GM12874 (cell line): ENCODE measurements around the gene OSGEP.

Experiments used
- TF ChIP-seq, protein P1 (sequence below): IDR thresholded peaks from 2 replicates; pipeline ENCODE4 v1.5.1; 2011; ENCODE audit warnings: low read depth, mild to moderate bottlenecking, control low read depth, low read length, moderate library complexity; ENCODE audit not compliant: insufficient read depth

Gene OSGEP

DNA sequence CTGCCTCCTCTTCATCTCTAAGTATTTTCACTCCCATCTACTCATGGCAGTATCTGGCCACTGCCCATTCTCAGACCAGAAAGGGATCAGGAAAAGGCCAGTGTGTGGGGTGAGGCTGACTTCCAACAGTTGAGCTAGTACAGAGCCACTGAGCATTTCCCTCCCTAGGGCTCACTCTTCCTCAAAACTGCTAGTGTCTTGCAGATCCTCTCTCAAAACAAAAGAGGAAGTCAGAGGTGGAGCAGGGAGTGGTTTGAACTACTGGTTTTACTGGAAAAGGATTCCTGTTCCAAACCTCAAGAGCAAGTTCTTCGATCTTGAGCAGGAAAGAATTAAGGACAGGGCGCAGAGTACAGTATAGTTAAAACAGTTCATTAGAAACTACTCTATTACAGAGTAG lies 39.0 kb upstream of the OSGEP start:
- TF ChIP-seq, protein P1, sequence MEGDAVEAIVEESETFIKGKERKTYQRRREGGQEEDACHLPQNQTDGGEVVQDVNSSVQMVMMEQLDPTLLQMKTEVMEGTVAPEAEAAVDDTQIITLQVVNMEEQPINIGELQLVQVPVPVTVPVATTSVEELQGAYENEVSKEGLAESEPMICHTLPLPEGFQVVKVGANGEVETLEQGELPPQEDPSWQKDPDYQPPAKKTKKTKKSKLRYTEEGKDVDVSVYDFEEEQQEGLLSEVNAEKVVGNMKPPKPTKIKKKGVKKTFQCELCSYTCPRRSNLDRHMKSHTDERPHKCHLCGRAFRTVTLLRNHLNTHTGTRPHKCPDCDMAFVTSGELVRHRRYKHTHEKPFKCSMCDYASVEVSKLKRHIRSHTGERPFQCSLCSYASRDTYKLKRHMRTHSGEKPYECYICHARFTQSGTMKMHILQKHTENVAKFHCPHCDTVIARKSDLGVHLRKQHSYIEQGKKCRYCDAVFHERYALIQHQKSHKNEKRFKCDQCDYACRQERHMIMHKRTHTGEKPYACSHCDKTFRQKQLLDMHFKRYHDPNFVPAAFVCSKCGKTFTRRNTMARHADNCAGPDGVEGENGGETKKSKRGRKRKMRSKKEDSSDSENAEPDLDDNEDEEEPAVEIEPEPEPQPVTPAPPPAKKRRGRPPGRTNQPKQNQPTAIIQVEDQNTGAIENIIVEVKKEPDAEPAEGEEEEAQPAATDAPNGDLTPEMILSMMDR: no peak

GRCh38 chr14:20492486-20492885 lies 37.9 kb upstream of the OSGEP start:
- TF ChIP-seq, protein P1: no peak

- TF ChIP-seq, protein P1: no peak
These were observed 36.0 kb upstream of the OSGEP start for GRCh38 chr14:20490563-20490962.

DNA sequence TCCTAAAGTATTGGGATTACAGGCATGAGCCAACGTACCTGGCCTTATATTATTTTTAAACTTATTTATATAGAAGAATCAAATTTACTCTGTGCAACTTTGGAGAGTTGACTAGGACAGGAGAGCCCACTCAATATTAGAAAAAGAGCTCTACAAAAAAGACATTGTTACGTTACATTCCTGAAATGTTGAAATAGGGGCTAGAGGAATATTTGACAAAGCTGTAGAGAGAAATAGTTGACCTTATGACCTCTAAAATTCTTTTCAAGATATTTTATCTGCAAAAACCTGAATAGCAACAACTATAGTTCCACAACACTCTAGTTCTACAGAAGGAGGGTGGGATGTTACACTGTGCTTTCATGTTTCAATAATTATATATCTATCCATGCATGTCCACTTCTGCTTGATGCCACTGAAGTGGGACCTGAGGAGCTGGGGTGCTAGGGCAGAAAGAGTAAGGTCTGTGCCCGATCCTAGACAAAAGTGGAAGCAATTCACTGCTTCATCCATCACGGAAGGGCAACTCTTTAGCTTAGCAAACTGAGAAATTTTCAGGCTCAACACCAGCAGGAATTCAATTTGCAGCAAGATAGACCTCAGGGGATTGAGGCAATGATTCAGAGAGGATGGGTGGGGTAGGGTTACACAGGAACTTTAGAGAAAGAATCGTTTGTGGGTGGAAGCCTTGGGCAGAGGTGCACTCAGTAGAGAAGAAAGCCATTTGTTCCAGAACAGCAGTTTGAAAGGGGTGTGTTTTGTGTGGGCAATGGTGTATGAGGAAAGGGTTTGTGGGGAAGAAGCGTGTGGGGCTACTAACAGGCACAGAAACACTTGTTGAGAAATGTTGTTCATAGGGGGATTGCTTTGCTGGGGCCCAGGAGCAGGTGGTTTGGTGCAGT lies 34.7 kb upstream of the OSGEP start:
- TF ChIP-seq, protein P1: no peak

DNA sequence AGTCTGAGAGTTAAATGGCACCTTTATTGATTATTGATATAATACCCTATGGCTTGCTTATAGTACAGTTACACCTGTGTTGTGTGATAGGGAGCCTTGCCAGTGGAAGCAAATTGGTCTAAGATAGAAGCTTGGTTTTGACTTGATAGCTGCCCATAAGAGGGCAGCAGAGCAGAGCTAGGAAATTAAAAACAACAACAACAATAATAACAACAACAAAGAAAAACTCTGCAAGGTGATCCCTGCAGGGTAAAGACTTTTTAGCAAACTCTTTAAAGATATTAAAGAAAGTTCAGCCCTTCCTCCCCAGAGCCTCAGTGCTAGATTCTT lies 32.7 kb upstream of the OSGEP start:
- TF ChIP-seq, protein P1: no peak

- TF ChIP-seq, protein P1: no peak
These were observed 32.2 kb upstream of the OSGEP start for GRCh38 chr14:20486684-20487395.

DNA sequence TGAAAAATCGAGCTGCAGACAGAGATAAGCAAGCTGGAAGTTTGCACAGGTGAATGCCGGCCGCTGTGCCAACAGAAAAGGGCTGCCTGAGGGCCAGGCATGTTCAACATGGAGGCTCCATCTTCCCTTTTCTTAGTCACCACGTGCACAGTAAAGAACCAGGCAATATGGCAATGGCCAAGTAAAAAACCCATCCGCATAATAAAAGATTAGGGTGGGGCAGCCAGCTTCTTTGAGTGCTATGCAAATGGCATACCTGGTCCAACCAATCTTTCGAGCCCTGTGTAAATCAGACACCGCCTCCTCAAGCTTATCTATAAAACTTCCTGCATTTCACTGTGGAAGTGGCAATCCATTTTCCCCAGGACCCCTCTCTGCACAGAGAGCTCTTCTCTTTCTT lies 31.3 kb upstream of the OSGEP start:
- TF ChIP-seq, protein P1: no peak
